HG03457 (cell line): Measurements from ENCODE around the gene TCF21.
"Not testable (repeated sequence)": the region's sequence is repeated elsewhere in the genome, so short reads cannot be mapped to it uniquely, and the experiment has no call there.

Source experiments
- ATAC-seq: cut with Tn5 transposase; IDR thresholded peaks from one replicate; pipeline ENCODE4 v1.9.1; 2021; ENCODE audit warnings: moderate number of reproducible peaks; ENCODE audit not compliant: unreplicated experiment

The TCF21 gene

DNA sequence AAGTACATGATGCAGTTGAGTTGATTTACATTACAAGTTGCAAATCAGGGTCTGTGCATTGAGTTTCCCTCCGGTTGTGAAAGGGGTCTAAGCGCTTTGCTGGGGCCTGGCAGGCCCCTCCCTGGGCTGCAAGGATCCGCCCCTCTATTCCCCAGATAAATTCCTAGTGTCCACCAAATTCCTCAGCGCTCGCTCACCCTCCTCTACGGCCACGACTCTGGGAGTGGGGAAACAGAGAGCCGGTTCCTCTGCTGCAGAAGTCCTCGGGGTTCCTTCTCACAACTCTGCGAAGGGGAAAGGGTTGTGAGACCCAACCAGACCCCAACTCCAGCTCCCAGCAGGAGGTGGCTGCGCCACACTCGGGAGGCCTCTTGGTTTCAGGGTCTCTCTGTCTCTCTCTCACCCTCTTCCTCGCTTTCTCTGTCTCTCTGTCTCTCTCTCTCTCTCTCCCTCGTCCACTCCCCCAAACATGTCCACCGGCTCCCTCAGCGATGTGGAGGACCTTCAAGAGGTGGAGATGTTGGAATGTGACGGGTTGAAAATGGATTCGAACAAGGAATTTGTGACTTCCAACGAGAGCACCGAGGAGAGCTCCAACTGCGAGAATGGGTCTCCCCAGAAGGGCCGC is at the start of gene TCF21:
Gene TCF21 (plus strand): TSS at position 185 of the 628 bp plus-strand sequence. CDS start 285 bp downstream, at position 470.
- no peak for ATAC-seq

DNA sequence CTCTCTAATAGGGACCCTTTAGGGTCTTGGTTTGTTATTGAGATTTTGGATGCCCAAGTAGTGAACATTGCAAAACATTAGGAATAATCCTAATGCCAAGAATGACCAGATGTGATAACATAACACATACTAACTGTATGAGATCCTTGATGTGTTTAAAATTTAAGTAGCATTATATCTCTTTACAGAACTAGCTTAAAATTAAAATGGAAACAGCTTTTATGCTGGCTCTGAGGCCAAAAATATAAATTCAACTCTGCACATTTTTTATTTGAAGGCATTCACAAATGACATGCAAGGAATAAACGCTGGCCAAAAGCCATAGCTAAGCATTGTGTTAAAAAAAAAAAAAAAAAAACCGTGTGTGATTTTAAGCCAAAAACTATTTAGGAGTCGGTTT is 47.7 kb upstream of the TCF21 start:
- ATAC-seq, result no peak

DNA sequence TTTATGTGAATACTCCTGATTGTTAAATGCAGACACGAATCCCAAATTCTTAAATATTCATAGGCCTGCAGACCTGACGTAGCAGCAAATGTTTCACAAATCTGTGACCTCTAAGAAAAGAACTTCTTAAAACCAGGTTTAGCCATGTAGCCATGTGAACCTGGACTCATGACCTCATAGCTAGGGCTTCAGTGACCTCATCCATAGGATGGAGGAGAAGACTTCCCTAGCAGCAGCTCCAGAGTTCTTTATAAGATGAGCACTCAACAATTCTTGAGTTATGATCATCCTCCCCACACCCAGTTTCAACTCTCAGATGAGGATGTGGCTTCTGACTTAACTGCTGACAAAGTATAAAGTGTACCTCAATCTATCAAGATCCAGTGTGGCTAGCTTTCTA is 45.8 kb upstream of the TCF21 start:
- no peak for ATAC-seq

DNA sequence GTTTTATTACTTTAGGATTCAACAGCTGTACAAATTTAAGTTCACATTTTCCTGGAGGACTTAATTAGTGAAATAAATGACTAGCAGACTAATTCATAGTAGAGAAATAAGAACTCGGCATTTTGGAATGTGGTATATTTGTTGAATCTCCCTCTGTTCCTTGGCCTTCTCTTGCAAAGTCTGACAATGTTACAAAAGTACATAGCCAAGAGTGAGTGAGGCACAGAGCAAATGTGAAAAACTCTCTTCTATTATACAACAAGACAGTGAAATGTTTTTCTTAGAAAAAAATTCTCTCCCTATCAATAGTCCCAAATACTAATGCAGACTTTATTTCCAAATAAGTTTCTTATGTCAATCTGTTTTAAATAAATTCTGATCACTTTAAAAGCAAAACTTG is 44.2 kb upstream of the TCF21 start:
- no peak for ATAC-seq

DNA sequence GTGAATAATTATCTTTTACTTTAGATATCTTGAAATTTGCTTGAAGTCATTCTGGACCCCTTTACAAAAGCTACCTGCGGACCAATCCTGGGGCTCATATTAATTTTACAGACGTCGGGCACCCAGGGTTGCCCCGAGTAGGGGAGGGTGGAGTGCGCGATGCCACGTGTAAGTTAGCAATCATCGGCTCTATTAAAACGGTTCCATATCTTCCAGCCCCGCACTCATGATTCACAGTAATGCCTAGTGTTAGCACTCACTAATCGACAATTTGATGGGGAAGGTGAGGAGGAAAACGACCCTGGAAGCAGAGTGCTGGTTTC is 34.9 kb upstream of the TCF21 start:
- no peak for ATAC-seq

DNA sequence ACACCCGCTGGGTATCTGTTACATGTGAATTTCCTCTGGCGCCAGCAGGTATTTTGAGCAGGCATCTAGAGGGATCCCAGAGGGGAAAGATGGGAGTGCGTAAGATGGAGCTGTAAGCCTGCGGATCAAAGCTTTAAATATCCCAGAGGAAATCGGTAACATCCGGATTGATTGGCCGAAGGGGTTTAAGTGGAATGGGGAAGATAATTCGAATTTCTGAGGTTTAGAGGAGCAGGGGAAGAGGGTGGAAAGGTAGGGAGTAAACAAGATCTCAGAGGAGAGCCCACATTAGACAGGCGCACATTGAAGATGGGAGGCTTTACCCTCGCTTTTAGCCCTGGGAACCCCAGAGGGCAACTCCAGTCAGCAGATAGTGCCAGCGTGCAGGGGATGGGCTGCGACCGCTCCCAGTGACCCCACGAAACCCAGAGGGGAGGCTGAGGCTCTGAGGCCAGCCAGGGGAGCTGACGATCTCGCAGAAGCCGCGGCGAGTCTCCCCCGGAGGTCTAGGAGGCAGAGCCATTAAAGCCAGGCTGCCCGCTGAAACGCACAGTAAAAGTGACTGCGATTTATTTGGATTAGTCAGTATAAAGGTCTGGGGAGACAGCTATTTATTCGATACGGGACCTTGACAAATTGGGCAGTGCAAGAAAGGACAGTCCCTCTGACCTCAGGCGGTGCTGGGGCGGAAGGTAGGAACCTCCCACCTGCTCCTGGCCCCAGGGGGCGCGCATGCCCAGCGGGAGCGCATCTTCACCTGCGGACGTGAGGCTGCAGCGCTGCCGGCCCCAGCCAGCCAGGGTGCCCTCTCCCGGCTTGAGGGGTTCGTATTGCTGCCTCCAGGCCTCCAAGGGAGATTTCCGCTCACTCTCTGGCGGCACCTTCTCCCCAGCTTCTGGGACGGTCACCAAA is 34.3 kb upstream of the TCF21 start:
- no peak for ATAC-seq

DNA sequence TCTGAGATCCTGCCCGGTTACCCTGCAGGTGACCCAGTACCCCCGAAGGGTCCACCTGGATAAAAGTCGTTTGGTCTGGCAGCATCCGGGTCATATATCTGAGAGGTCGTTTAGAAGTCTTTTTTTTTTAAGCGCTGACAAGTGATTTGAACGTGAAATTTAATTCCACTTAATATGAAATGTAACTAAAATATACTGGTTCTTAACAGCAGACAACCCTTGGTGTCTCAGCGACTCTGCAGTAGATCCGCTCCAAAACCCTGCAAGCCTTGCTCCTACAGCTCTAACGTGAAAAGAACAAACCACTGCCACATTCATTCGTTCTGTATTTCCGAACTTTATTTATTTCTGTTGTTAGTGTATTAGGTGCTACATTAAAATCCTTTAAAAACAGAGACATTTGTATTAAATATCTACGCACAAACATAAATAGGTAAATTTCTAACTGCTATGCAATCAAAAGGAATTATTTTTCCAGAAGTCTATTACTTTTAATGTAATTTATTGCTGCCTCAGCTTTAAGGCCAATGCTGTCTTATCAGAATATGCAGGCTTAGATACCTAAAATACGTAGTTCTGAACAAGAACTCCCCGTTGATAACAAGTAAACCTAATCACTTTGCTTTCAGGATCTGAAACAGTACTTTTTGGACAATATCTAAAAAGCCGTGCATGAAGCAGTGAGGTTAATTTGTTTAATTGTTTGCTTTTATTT is 33.5 kb upstream of the TCF21 start:
- ATAC-seq, result no peak

DNA sequence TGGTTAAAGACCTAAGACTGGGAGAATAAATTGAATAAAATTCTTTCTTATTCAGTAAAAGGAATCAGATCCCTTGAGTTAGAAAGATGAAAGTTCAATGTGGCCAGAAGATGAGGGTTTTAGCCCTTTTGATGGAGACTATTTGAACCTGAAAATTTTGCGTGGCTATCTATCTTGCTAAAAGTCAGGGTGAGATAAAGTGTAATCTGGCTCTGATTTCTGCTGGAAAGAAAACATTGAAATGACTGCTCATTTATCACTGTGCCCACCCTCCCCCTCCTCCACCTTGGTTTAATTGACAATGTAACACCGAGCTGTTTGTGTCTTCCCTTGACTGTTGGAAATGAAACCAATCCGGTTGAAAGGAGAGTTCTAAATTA is 32.9 kb upstream of the TCF21 start:
- ATAC-seq, result no peak

DNA sequence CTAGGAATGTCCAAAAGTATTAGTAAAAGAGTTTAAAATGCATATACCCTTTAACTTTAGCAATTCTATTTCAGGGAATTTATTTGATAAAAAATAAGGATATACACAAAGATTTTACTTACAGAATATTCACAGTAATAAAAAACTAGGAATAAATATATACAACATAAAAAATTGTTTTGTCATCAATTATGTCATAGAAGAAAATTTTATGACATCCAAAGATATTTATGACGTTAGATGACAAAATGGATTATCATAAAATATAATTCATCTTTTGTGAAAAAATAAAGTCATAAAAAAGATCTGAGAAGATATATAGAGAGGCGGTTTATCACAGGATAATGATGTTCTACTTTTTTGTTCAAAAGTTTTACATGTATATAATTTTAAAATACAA is 32.0 kb upstream of the TCF21 start:
- ATAC-seq, result no peak

DNA sequence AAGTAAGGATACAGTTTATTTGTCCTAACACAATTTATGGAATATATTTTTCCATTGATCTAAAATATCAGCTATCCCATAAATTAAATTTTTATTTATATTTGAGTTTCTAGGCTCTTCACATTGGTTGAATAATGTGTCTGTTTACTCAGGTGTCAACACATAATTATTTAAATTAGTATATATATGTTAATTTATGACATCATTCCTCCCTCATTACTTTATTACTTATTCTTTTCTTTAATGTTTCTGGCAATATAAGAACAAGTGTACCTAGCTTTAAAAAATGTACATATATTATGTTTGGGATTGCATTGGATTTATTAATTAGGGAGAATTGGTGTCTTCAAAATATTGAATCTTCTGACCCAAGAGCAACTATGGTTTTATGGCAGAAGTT is 31.2 kb upstream of the TCF21 start:
- ATAC-seq, result no peak

DNA sequence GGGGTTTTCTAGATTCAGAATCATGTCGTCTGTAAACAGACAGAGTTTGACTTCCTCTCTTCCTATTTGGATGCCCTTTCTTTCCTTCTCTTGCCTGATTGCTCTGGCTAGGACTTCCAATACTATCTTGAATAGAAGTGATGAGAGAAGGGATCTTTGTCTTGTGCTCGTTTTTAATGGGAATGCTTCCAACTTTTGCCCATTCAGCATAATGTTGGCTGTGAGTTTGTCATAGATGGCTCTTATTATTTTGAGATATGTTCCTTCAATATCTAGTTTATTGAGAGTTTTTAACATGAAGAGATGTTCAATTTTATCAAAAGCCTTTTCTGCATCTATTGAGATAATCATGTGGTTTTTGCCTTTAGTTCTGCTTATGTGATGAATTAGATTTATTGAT is 27.6 kb upstream of the TCF21 start:
- ATAC-seq, result not testable (repeated sequence)

DNA sequence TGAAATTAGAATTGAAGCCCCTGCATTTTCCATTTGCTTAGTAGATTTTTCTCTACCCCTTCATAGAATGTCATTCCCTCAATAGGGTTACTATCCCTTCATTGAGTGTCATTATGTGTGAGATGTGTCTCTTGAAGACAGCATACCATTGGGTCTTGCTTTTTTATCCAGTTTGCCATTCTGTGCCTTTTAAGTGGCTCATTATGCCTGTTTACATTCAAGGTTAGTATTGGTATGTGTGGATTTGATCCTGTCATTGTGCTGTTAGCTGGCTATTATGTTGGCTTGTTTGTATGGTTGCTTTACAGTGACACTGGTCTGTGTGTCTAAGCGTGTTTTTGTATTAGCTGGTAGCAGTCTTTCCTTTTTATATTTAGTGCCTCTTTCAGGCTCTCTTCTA is 25.7 kb upstream of the TCF21 start:
- ATAC-seq, result no peak

DNA sequence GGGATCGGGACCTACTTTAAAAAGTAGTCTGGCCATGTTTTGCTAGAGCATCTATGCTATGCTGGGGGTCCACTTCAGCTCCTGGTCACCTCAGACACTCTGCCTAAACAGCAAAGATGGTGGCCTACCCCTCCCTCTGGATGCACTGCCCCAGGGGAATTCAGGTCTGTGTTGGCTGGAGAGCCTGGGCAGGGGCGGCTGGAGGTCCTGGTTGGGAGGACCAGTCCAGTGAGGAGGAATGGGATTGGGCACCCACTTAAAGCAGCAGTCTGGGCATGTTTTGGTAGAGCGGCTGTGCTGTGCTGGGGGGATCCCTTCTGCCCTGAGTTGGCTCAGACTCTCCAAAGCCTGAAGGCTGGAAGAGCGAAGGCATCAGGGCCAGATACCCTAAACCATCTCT is 23.2 kb upstream of the TCF21 start:
- no peak for ATAC-seq

DNA sequence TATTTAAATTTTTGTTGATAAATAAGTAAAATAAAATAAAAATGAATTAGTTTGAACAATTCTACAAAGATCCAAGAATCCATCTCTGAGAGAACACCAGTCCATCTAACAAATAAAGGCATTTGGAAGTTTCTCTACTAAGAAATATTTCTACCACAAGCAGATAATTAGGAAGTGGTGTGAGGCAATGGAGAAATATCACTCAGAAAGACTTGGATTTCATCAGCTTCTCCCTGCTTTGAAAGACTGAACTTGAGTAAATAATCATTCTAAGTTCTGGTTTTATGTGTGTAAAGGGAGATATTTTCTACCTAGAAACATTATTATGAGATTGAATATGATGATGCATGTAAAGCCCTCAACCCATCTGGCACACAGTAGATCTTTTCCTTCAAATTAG is 17.8 kb upstream of the TCF21 start:
- no peak for ATAC-seq

DNA sequence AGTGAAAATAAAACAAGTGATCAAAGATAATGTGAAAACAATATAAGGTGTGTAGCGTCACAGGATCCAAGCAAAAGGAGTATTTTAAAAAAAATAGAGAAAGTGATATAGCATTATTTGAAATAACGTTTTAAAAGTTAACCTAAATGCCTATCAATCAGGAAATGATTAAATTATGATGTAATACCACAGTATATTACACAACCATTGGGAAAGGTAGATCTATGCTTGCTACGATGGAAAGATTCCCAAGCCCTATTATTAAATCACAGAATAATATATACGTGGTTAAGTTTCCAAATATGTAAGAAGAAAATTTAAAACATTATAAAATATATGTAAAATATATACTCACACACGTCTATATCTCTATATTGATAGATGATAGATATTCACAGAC is 15.4 kb upstream of the TCF21 start:
- ATAC-seq, result no peak

DNA sequence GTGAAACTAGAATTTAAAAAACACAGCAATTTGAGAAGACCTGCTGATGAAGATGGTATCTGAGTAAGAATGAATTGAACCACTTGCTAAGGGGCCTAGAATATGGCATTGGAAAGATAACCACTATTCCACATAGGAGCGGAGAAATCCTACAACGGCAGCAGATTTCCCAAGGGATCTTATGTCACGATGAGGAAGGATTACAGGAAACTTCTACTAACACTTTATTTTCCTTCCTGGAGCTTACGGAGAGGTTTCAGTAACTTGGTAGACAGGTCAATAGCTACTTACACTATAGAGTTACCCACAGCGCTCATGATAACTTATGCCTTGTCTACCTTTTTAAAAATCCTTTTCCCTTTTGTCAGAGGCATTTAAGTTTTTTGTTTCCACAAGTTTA is 11.8 kb upstream of the TCF21 start:
- ATAC-seq, result no peak

DNA sequence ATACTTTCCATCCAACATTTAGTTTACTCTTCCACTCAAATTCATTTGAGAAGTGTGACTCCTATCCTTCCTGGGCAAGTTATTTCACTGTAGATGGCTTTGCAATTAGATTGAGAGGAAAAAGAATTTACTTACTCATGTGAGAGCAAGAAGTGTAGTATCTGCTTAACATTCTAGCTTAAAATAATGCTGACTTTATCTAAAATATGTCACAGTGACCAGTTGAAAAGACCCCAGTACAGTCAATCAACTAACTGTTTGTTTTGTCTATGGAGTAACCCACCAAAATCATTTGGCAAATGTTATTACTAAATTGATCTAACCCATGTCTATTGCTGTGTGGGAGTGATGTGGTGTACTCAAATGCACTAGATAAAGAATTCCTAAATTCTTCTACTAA is 8.9 kb upstream of the TCF21 start:
- no peak for ATAC-seq

DNA sequence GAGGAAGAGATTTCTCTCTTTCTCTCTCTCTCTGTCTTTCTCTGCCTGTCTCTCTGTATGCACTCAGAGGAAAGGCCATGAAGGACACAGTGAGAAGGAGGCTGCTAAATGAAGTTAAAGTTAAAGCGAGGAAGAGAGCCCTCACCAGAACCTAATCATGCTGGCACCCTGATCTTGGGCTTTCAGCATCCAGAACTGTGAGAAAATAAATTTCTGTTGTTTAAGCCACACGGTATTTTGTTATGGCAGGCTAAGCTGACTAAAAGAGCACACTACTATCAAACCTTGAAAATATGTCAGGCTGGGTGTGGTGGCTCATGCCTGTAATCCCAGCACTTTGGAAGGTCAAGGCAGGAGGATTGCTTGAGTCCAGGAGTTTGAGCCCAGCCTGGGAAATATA is 8.0 kb upstream of the TCF21 start:
- ATAC-seq, result no peak

DNA sequence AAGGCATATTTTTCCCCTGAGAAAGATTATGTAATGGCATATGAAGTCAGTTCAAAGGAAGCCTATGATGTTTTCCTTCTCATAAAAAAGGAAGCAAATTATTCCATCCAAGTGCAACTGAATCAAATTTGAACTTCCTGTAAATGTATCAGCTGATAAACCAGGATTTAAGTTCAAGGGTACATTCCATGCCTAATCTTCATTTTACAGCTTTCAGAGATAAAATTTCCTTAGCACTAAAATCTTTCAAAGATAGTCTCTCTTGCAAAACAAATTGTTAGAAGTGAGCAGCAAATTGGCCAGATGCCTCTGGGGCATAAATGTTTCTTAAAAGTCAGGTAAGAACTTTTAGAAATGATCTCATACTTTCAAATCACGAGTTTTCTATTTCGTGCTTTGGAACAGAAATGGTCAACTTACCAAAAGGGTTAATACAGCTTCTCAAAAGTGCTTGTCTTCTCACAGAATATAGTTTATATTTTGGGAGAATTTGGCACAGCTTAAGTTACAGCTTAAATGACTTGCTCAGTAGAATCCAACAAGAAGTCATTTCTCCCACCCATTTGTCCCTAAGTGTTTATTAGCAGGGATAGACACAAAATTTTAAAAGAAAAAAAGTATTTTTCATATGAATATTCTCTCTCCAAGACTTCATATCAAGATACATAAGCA is 2.7 kb upstream of the TCF21 start:
- ATAC-seq, result no peak

DNA sequence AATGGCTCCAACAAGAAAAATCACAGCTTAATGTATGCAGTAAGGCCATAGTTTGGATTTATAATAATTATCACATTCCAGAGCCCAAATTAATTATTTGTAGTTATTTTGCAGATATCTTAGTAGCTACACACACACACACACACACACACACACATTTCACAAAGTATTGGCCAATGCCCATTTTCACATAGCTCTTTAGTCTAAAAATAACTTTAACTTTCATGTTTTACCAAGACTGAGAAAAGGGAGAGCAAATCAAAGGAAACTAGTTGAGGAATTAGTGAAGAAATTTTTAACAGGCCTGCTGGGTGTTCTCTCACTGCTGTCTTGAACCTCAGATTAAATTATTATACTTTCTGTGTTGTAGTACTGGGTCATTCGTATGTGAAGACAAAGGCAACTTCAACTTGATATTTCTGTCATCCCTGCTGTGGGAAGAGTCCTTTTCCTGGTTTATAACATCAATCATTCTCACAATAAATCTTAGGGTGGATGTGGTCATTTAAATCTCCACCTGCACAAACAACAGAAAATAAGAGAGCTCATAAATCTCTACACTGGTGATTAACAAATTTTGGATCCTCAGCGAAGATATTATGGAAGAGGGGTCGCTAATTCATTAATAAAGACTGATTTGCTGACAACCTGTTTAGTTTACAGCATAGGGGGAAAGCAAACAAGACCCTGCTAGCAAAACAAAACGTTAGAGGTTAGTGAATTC is 1.6 kb upstream of the TCF21 start:
- no peak for ATAC-seq

DNA sequence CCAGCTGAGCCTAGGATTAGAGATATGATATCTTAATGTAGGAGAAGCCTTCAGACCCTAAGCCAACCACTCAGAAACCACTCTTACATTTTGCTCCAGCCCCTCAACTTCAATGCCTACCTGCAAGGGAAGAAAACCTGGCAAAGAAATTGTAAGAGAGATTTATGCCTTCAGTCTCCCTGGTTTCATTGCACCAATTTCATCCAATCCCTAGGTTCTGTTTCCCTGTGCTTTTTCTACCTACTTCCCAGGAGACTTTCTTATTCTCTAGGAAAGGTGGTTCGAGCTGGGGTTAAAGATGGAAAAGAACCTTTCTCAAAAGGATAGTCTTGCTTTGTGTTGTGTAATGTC is 1.1 kb upstream of the TCF21 start:
- no peak for ATAC-seq
